Fibroblast of pulmonary artery (primary cell): ENCODE data around the gene RITA1.

Experiments used
- DNase-seq: peaks from one replicate; pipeline ENCODE4 v3.0.0-alpha.2; 2010; ENCODE audit warnings: low read depth
- H3K4me3 ChIP-seq: replicated peaks from 2 replicates; pipeline ENCODE4 v1.5.1; 2011; ENCODE audit warnings: low read depth, mild to moderate bottlenecking, control low read depth, low read length, moderate library complexity
- TF ChIP-seq, protein P1 (sequence below): IDR thresholded peaks from 2 replicates; pipeline ENCODE4 v1.5.1; 2011; ENCODE audit warnings: mild to moderate bottlenecking, control low read depth, low read length, inconsistent platforms; ENCODE audit errors: missing control alignments

Gene RITA1

DNA sequence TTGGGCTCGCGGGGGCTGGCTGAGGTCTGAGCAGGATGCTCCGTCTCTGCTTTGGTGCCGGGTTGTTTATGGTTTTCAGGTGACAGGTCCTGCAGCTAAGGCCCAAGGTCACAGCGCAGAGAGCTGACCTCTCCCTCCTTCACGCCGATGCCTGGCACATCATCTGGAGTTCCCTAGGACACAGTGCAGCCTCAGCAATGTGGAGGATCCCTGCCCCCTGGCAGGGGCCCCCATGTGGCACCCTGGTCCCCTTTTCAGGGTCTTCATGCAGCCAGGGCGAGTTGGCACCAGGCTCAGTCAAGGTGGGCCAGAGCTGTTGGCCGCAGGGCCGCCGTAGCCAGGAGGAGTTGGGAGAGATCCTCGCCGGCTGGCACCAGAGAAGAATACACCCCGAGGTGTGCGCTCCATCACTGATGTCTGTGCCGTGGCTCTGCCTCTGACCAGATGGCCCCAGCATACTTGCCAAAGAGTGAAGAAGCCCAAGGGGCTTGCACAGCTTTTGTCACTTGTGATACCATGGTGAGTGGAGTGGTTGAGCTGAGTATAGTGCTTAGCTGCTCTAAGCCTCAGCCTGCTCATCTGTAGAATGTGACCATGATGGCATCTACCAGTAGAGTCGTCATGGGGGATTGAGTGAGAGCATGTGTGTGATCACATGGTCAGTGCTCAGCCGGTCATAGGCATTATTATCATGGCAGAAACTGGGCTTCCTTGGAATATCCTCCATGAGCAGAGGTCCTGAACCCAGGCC lies 46.7 kb downstream of the RITA1 start:
- no peak for DNase-seq
- TF ChIP-seq, protein P1, sequence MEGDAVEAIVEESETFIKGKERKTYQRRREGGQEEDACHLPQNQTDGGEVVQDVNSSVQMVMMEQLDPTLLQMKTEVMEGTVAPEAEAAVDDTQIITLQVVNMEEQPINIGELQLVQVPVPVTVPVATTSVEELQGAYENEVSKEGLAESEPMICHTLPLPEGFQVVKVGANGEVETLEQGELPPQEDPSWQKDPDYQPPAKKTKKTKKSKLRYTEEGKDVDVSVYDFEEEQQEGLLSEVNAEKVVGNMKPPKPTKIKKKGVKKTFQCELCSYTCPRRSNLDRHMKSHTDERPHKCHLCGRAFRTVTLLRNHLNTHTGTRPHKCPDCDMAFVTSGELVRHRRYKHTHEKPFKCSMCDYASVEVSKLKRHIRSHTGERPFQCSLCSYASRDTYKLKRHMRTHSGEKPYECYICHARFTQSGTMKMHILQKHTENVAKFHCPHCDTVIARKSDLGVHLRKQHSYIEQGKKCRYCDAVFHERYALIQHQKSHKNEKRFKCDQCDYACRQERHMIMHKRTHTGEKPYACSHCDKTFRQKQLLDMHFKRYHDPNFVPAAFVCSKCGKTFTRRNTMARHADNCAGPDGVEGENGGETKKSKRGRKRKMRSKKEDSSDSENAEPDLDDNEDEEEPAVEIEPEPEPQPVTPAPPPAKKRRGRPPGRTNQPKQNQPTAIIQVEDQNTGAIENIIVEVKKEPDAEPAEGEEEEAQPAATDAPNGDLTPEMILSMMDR, result no peak
- H3K4me3 ChIP-seq, result no peak overlapping the region

GRCh38 chr12:113232840-113233585 lies 47.5 kb downstream of the RITA1 start:
- DNase-seq, result no peak
- TF ChIP-seq, protein P1, result no peak
- no peak overlapping the region for H3K4me3 ChIP-seq

DNA sequence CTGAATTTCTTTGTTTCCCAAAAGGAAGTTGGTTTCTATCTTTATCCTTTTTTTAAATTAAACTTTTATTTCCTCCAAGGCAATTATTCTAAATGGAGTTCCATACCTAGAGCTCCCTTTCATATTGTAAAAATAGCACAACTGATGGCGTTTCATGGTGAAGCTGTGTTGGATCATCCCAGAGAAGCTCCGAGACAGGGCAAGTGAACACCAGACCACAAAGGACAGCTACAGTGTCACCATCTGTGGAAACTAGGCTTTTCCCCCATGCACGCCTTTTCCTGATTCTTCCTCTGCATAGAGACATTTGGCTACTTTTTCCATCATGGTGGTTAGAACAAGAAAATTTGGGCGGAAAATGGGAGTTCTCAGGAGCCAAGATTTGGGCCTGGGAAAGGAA lies 48.4 kb downstream of the RITA1 start:
- TF ChIP-seq, protein P1, result no peak
- no peak overlapping the region for H3K4me3 ChIP-seq
- DNase-seq, result no peak

- no peak for DNase-seq
- TF ChIP-seq, protein P1, result no peak
- no peak overlapping the region for H3K4me3 ChIP-seq
Measured at GRCh38 chr12:113234483-113234882, 49.0 kb downstream of the RITA1 start.

GRCh38 chr12:113235976-113236375 lies 50.5 kb downstream of the RITA1 start:
- no peak overlapping the region for H3K4me3 ChIP-seq

DNA sequence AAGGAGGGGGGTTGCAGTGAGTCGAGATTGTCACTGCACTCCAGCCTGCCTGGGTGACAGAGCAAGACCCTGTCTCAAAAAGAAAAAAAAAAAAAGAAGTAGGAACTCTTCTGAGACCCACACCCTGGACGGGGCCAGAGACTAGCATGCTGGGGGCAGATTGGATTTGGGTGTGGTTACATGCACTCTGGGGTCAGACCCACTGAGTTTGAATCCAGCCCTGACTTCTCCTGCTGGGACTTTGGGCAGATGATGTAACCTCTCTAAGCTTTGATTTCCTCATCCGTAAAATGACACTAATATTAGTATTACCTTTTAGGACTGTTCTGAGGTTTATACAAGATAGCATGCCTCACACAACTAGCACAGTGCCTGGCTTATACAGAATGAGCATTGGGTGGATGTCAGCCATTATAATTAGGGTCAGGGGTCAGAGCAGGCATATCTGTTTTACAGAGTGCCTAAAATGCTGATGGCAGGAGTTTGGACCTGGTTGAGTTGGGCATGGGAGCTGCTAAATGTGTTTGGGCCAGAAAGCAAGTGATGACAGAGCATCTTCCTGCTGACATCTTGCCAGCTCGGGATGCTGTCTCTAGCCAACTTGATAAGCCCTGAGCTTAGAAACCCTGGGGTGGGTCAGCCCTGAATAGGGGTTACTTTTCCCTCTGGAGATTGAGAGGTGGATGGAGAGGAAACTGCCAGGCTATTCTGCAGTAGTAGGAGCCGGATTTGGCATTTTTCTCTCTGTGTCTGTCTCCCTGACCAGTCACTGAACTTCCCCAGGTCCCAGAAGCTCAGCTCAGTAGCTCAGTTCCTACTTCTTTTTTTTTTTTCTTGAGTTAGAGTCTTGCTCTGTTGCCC lies 51.2 kb downstream of the RITA1 start:
- TF ChIP-seq, protein P1, result no peak
- no peak for DNase-seq
- H3K4me3 ChIP-seq, result no peak overlapping the region

More at GRCh38 chr12:113235976-113236375, 50.5 kb downstream of the RITA1 start:
- TF ChIP-seq, protein P1, result no peak
- DNase-seq, result no peak
